AG04450 (cell line): ENCODE results near the gene MAP3K5. TPM values are rescaled to one million over a fixed set of nuclear protein-coding genes. Genes with fewer than 3 reads are reported as not detected.

Experiments used
- CTCF ChIA-PET: fragments of 300-600, 350-600 bp; formaldehyde crosslinking; extraction: SDS; loops from one replicate; lab custom pipeline; 2022; ENCODE audit warnings: antibody characterized with exemption, inconsistent platforms; lab: Charles Lee
- POLR2A ChIA-PET: fragments of 350-600 bp; formaldehyde crosslinking; extraction: SDS; loops from one replicate; lab custom pipeline; 2021; ENCODE audit warnings: antibody characterized with exemption, inconsistent platforms; lab: Yijun Ruan, JAX
- DNase-seq: peaks from one replicate; pipeline ENCODE4 v3.0.0-alpha.2; 2011; ENCODE audit warnings: low read depth, low spot score
- H3K27ac ChIP-seq: one replicate; pipeline ENCODE4 v1.5.1; 2012; ENCODE audit warnings: low read depth, low read length, control low read depth
- H3K27me3 ChIP-seq: one replicate; pipeline ENCODE4 v1.6.0; 2012; ENCODE audit warnings: low read length; ENCODE audit not compliant: control insufficient read depth, insufficient read depth
- H3K4me3 ChIP-seq: 2 replicates; pipeline ENCODE4 v1.5.1; 2011; ENCODE audit warnings: mild to moderate bottlenecking, low read depth, low read length, control low read depth
- H3K9me3 ChIP-seq: 2 replicates; pipeline ENCODE4 v1.5.1; 2012; ENCODE audit warnings: low read length; ENCODE audit not compliant: control insufficient read depth, insufficient read depth
- CTCF ChIP-seq: IDR thresholded peaks from 2 replicates; pipeline ENCODE4 v1.5.1; 2011; ENCODE audit warnings: low read depth, low read length, control low read depth, inconsistent platforms
- polyA minus RNA-seq: library from RNA; depleted of rRNA, polyadenylated mRNA; stranded (reverse); fragments of >200 nt; gene quantifications from 2 replicates; pipeline ENCODE4 v1.2.3, GENCODE V29; 2011; rRNA and poly(A)+ RNA removed
- polyA plus RNA-seq: library from polyadenylated mRNA; depleted of rRNA; stranded (reverse); fragments of >200 nt; gene quantifications from 2 replicates; pipeline ENCODE4 v1.2.3, GENCODE V29; 2011; rRNA removed

Gene MAP3K5
- polyA plus RNA-seq: 16.1 and 17.0 TPM in 2 replicates
- 17.2 and 20.4 TPM in 2 replicates for polyA minus RNA-seq

- H3K4me3 ChIP-seq: peak within 1 kb of the TSS; percentile 96
- DNase-seq: peak; percentile 69
- ChIA-PET POLR2A (interaction anchor here (1.0 to 2.1 kb wide), 10 partner anchors 30 to 503 kb away, joined by 3 to 22 read pairs (median 6); partner anchors contain the start of gene BCLAF1), CTCF (interaction anchor here (0.7 to 7.6 kb wide), 65 partner anchors 9 to 1341 kb away, joined by 3 to 221 read pairs (median 5); no protein-coding TSS in a partner anchor)
- no peaks in the 10 kb centered on the region for H3K27me3 ChIP-seq
- peak within 1 kb of the TSS; percentile 92 for H3K27ac ChIP-seq
- H3K9me3 ChIP-seq: peaks cover 3% of the 10 kb centered on the region; the same call in 1 of the 2 replicates
- peak; percentile 88 for TF ChIP-seq CTCF
Observed at GRCh38 chr6:136792410-136793262, at the start of gene MAP3K5. TSS of gene MAP3K5 (minus strand) at chr6:136792477. CDS start at chr6:136792157, 320 bp downstream.

- Histone ChIP-seq H3K27me3 (no peaks in the 10 kb centered on the region), H3K4me3 (no peak overlapping the region), H3K9me3 (no peaks in the 10 kb centered on the region), H3K27ac (no peak overlapping the region)
- ChIA-PET CTCF (interaction anchor here (0.9 to 1.9 kb wide), 3 partner anchors 11 to 173 kb away, joined by 3 to 10 read pairs (median 3); no protein-coding TSS in a partner anchor), POLR2A (no interaction called here)
- no peak for TF ChIP-seq CTCF
- DNase-seq: no peak
Observed at GRCh38 chr6:136840276-136841001, 48.2 kb upstream of the MAP3K5 start.

- ChIA-PET POLR2A (no interaction called here), CTCF (interaction anchor here (1.0 to 1.3 kb wide), 2 partner anchors 11 to 13 kb away, joined by 3 to 4 read pairs; no protein-coding TSS in a partner anchor)
Observed at GRCh38 chr6:136831873-136832562, 39.7 kb upstream of the MAP3K5 start.

GRCh38 chr6:136826216-136826615, 33.9 kb upstream of the MAP3K5 start:
- TF ChIP-seq CTCF: no peak
- ChIA-PET POLR2A (no interaction called here), CTCF (interaction anchor here (1.4 kb wide), 1 partner anchor 19 kb away, joined by 8 read pairs; no protein-coding TSS in a partner anchor)
- Histone ChIP-seq H3K27me3 (no peaks in the 10 kb centered on the region), H3K4me3 (no peak overlapping the region), H3K9me3 (no peaks in the 10 kb centered on the region; the same call in 1 of the 2 replicates), H3K27ac (no peak overlapping the region)
- no peak for DNase-seq

More at GRCh38 chr6:136831873-136832562, 39.7 kb upstream of the MAP3K5 start:
- DNase-seq: no peak
- Histone ChIP-seq H3K27ac (no peak overlapping the region), H3K9me3 (peaks cover 9% of the 10 kb centered on the region), H3K4me3 (no peak overlapping the region), H3K27me3 (no peaks in the 10 kb centered on the region)
- TF ChIP-seq CTCF: no peak
